Stimulated activated CD4-positive, alpha-beta T cell treated with anti-CD3 and anti-CD28 coated beads, Interleukin-1b, Interleukin-23, amount 100 ng/mL, for 48 hours (primary cell): ENCODE measurements around the gene PTGDR.
A peak's percentile ranks its signal among the peaks of the same experiment; 100 is the strongest.

ENCODE experiments used
- DNase-seq: peaks from one replicate; pipeline ENCODE4 v3.0.0-alpha.2; 2020

The PTGDR gene

GRCh38 chr14:52313462-52313861, 46.0 kb downstream of the PTGDR start:
- DNase-seq: no peak

DNA sequence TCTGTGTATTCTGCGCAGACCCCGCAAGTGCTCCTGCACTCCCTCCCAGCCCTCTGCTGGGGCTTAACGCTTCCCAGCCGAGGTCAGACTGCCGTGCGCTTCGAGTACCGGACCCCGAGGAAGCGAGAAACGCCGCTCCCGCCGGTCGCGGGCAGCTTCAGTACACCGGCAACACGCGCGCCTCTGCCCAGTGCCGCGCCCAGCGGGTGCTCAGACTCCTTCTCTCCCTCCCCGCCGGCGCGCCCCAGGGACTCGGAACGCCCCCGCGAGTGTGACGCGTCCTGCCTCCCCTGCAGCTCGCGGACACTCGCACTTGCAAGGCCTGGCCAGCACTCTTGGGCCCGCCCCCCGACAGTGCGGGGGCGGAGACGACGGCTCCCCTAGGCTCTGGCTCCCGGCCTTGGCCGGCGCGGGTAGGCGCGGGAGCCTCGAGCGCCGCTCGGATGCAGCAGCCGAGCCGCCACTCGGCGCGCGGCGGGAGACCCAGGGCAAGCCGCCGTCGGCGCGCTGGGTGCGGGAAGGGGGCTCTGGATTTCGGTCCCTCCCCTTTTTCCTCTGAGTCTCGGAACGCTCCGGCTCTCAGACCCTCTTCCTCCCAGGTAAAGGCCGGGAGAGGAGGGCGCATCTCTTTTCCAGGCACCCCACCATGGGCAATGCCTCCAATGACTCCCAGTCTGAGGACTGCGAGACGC, 46.6 kb downstream of the PTGDR start, which contains the start of gene PTGER2:
Gene PTGER2, plus strand, starts transcription at position 410 of the 692 bp plus-strand sequence. Its CDS starts 237 bp downstream, at position 647.
- DNase-seq: peak; percentile 63

- peak; percentile 32 for DNase-seq
These were observed 47.3 kb downstream of the PTGDR start for GRCh38 chr14:52314595-52315354.

DNA sequence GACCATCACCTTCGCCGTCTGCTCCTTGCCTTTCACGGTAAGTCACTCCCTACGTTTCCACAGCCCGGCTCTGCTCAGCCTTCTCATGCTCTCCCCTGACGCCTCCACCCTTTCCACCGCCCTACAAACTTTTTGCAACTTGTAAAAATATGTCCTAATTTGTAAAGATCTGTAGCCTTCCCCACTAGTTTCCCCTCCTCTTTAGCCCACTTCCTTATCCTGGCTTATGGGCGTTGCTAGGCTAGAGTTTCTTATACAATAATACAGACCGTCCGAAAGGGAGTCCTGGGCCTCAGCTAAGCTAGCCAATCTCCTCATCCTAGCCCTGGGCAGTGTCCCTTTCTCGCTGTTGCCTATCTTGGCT, 47.8 kb downstream of the PTGDR start:
- no peak for DNase-seq

DNA sequence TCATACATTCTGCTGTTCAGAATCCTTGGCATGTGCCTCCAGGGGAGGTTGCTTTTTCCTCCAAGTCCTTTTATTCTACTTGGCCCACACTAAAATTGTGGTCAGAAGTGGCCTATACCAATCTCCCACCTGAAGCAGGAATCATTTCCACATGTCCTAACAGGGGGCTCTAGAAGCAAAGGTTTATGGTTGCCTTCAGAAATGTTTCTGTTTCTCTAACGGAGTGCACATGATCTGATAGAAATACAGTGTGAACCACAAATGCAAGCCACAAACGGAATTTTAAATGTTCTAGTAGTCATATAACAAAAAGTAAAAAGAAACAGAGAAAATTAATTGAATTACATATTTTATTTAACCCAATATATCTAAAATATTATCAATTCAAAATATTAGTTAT, 50.6 kb downstream of the PTGDR start:
- DNase-seq: no peak

DNA sequence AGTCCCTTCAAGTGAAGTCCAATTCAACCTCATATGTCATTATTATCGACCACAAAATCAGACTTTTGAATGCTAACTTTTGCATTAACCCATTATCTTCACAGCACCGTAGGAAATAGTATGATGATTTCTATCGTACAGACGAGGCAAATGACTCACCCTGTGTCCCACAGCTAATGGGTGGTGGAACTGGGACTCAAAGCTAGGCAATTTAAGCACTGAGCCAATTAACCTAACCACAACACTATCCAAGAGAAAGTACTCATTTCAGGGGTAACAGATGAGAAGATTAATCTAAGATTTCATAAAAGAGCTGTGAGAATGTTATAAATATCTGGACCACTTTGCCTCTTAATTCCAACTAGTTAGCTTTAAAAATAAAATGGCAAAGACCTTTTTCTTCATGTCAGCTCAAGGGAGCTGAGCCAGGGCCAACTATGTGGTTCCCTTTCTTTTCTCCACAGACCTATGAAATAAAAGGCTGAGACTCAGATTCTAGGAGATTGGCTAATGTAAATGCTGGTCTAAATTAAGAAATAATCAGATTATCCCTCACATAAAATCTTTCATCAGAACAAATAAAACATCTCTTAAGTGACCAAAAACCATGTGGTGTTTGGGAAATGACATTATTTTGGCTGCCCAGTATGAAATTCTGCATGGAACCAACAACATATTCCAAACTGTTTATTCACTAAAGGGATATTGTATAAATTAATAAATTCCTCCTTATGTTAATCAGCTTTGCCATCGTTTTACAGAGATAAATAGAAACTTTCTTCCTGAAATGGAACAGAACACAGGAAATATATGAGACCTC, 51.5 kb downstream of the PTGDR start:
- no peak for DNase-seq

DNA sequence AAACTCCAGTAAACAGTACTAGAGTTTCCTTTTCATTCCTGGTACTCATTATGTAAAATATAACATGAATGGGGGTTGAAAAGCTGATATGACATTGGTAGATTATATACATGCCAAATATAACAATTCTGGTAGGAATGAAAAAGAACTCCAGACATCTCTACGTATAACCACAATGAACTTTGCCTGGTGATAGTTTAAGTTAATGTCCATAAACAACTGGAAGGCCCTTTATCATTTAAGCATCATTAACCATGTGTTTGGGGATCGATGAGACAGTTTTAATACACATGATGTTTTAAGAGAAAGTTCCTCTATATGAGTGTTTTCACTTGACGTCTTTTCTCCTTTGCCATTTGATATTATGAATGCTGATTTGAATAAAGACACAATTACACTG, 52.4 kb downstream of the PTGDR start:
- no peak for DNase-seq

DNA sequence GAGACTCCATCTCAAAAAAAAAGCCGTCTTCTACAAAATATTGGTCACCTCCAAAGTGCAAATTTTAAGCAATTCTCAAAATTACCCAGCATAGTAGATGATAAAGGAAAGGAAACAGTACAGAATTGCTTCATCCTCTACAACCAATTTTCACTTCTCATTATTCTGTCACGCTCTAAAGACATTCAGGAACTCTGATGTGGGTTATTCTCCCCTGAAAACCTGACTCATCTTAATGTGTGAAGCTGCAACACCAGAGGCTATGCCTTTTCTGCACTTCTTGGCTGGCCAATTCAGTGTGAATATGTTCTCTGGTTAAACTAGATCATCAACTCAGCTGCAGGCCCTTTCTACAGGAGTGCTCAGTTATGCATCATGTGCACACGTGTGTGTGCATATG, 57.6 kb downstream of the PTGDR start:
- peak; percentile 41 for DNase-seq

DNA sequence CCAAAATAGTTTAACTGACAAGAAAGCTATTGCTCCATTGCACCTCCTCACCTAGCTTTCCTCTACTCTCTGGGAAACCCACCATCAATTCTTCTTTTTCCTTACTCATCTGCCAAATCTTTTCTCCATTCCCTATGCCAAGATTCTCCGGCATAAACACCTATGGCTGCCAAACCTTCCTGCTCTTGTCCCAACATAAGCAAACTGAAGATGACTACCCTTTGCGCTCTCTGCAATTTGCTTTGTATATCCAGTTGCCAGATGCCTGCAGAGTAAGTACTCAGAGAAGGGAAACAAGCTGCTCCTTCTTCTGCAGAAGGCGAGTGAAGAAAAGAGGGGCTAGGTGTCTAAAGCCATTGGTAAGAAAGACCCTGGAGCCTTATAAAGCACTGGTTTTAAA, 58.1 kb downstream of the PTGDR start:
- no peak for DNase-seq
